ENCODE results near the gene RBFOX2. TPM values are rescaled to one million over a fixed set of nuclear protein-coding genes. Genes with fewer than 3 reads are reported as not detected.

The RBFOX2 gene
- total and polyA plus RNA-seq, 2 donors (not counting 3 experiments of a cell fraction or from before 2014, with no cell fraction given) = 125 to 142 TPM

GRCh38 chr22:35844886-35845285 lies 183.7 kb downstream of the RBFOX2 start:
- dilution Hi-C loops (cut with MboI; ENCODE audit: extremely low pct_ligation_motif_present, low sequenced_read_pairs) (no loop called here), intact Hi-C loops (cut with micrococcal nuclease) (loop anchor here (5.0 kb wide), 1 partner anchor 37 kb away; no protein-coding TSS in a partner anchor)
- peaks cover 3% of the 10 kb centered on the region for H3K79me2 ChIP-seq (ENCODE audit: control insufficient read depth, insufficient read depth, low read length)
- CTCF ChIA-PET = no interaction called here
- H3K9ac ChIP-seq (replicated peaks; ENCODE audit: extremely low read depth, insufficient read depth, low read length) = no peak overlapping the region
- no peak overlapping the region for H3K4me2 ChIP-seq (ENCODE audit: insufficient read depth, low read length)
- DNase-seq (ENCODE audit: low read depth, low spot score) (no peak), FAIRE-seq (no peak)
- no peak overlapping the region for H3K27ac ChIP-seq (ENCODE audit: insufficient read depth, low read depth, low read length)
- no peaks in the 10 kb centered on the region for H3K36me3 ChIP-seq (ENCODE audit: control insufficient read depth in 2 of 2, extremely low read depth in 1 of 2, insufficient read depth in 2 of 2, low read length in 2 of 2)
- no TSS peak for BruUV-seq (replicated peaks)
- POLR2A ChIA-PET = no interaction called here
- TF ChIP-seq EZH2 (IDR thresholded peaks at IDR 0.05; ENCODE audit: borderline replicate concordance, low read depth, low read length, severe bottlenecking) (no peak), FOS (IDR thresholded peaks at IDR 0.05; ENCODE audit: borderline replicate concordance, insufficient read depth, low read length) (no peak), GATA2 (IDR thresholded peaks at IDR 0.05; ENCODE audit: insufficient read depth, insufficient read length, low read depth, low read length) (no peak), POLR2A (IDR thresholded peaks at IDR 0.05; ENCODE audit: low read depth, low read length) (no peak), CTCF (IDR thresholded peaks at IDR 0.05; ENCODE audit: extremely low read depth in 1 of 2, insufficient read depth in 1 of 2, low read depth in 1 of 2, low read length in 2 of 2) (no peak), JUN (IDR thresholded peaks at IDR 0.05; ENCODE audit: borderline replicate concordance, insufficient read depth, insufficient read length, low read depth) (no peak), MYC (IDR thresholded peaks at IDR 0.05; ENCODE audit: low read depth, low read length) (no peak)
- H3K4me1 ChIP-seq (ENCODE audit: control insufficient read depth, extremely low read depth, insufficient read depth, low read length) = peaks cover 8% of the 10 kb centered on the region
- no peak overlapping the region for H3K4me3 ChIP-seq (replicated peaks in 1 of 3; ENCODE audit: insufficient read depth in 1 of 3, low read depth in 1 of 3, low read length in 3 of 3)
- H3K27me3 ChIP-seq (ENCODE audit: control insufficient read depth in 2 of 2, insufficient read depth in 2 of 2, low read length in 2 of 2) = no peaks in the 10 kb centered on the region
- no peaks in the 10 kb centered on the region for H4K20me1 ChIP-seq (replicated peaks; ENCODE audit: control insufficient read depth, extremely low read depth, insufficient read depth, low read length)
- H2AFZ ChIP-seq (ENCODE audit: low read depth, low read length) = no peak overlapping the region
- no peaks in the 10 kb centered on the region for H3K9me3 ChIP-seq (replicated peaks; ENCODE audit: control insufficient read depth, insufficient read depth, low read length)
- H3K9me1 ChIP-seq (replicated peaks; ENCODE audit: control insufficient read depth, extremely low read depth, insufficient read depth, low read length) = no peaks in the 10 kb centered on the region
